ENCODE data around the gene TSHZ2.

DNA sequence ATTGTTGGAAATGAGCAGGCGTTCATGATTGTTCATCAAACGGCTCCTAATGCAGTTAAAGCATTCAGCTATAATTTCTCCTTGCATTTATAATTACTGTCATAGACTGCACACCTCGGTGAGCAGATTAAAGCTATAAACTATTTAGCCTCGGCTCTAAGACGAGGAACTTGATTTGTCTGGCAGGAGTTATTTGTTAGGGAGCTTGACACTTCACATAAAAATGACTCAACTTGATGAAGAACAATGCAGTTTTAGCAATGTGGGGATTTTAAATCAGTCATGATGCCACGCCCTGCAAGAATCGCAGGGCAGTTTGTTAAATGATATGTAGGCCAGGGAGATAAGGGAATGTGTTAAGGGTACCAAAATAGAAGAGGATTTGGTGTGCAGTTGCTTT, 290.2 kb downstream of the TSHZ2 start:
- TF ChIP-seq, protein P1, sequence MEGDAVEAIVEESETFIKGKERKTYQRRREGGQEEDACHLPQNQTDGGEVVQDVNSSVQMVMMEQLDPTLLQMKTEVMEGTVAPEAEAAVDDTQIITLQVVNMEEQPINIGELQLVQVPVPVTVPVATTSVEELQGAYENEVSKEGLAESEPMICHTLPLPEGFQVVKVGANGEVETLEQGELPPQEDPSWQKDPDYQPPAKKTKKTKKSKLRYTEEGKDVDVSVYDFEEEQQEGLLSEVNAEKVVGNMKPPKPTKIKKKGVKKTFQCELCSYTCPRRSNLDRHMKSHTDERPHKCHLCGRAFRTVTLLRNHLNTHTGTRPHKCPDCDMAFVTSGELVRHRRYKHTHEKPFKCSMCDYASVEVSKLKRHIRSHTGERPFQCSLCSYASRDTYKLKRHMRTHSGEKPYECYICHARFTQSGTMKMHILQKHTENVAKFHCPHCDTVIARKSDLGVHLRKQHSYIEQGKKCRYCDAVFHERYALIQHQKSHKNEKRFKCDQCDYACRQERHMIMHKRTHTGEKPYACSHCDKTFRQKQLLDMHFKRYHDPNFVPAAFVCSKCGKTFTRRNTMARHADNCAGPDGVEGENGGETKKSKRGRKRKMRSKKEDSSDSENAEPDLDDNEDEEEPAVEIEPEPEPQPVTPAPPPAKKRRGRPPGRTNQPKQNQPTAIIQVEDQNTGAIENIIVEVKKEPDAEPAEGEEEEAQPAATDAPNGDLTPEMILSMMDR (IDR thresholded peaks at IDR 0.05): no peak
- TF ChIP-seq POLR2AphosphoS5 (IDR thresholded peaks at IDR 0.05) (no peak), POLR2A (IDR thresholded peaks at IDR 0.05; ENCODE audit: low read depth) (no peak), EP300 (IDR thresholded peaks at IDR 0.05) (no peak)

Measured in esophagus muscularis mucosa (tissue), 4 donors.